ENCODE data around the gene QKI.

DNA sequence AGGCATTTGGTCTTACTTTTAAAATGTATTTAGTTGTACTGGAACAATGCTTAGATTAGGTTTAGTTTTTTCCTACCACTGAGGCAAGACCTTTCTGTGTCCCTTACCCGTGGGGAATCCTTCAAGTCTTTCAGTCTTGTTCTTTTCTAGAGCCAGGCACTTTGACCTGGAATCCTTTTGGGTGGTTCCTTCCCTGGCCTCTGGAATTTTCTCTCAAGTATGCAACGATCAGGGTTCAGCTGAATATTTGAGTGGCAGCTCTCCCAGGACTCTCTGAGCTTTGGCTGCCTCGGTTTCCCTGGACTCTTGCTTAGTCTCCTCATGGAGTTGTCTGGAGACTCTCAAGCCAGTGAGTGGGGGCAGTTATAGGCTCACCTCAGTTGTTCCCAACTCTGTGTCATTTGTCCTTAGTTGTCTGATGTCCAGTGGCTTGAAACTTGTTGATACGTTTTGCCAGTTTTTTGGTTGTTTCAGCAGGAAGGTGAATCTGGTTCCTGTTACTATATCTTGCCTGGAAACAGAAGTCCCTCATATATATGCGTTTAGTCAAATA, 118.1 kb downstream of the QKI start:
- TF ChIP-seq, protein P1, sequence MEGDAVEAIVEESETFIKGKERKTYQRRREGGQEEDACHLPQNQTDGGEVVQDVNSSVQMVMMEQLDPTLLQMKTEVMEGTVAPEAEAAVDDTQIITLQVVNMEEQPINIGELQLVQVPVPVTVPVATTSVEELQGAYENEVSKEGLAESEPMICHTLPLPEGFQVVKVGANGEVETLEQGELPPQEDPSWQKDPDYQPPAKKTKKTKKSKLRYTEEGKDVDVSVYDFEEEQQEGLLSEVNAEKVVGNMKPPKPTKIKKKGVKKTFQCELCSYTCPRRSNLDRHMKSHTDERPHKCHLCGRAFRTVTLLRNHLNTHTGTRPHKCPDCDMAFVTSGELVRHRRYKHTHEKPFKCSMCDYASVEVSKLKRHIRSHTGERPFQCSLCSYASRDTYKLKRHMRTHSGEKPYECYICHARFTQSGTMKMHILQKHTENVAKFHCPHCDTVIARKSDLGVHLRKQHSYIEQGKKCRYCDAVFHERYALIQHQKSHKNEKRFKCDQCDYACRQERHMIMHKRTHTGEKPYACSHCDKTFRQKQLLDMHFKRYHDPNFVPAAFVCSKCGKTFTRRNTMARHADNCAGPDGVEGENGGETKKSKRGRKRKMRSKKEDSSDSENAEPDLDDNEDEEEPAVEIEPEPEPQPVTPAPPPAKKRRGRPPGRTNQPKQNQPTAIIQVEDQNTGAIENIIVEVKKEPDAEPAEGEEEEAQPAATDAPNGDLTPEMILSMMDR (conservative IDR thresholded peaks at IDR 0.05; ENCODE audit: low read length), result no peak
- no peak for TF ChIP-seq EZH2phosphoT487 (IDR thresholded peaks at IDR 0.05; ENCODE audit: borderline replicate concordance)
